GM13976 (cell line): Measurements from ENCODE around the gene MALRD1.

Source experiments
- DNase-seq: peaks from one replicate; pipeline ENCODE4 v3.0.0; 2012; ENCODE audit warnings: low spot score
- CTCF ChIP-seq: IDR thresholded peaks from 2 replicates; pipeline ENCODE4 v1.5.1; 2012; ENCODE audit warnings: borderline replicate concordance, mild to moderate bottlenecking; ENCODE audit not compliant: insufficient read depth; ENCODE audit errors: extremely low read depth, missing control alignments, control extremely low read depth
- in situ Hi-C: fragments of 300-500 bp; cut with MboI; formaldehyde crosslinking; loops from one replicate; pipeline ENCODE4 v1.12.0; 2022; ENCODE audit warnings: low sequenced_read_pairs, mixed read lengths, inconsistent platforms; ENCODE audit not compliant: unreplicated experiment

The MALRD1 gene

GRCh38 chr10:19385846-19386450, 337.3 kb downstream of the MALRD1 start:
- in situ Hi-C loops, result no loop called here
- no peak for DNase-seq
- no peak for TF ChIP-seq CTCF

GRCh38 chr10:19408924-19409323, 360.3 kb downstream of the MALRD1 start:
- no peak for TF ChIP-seq CTCF
- in situ Hi-C loops, result no loop called here
- no peak for DNase-seq

- DNase-seq, result no peak
- in situ Hi-C loops, result no loop called here
- no peak for TF ChIP-seq CTCF
Measured at GRCh38 chr10:19411119-19411518, 362.5 kb downstream of the MALRD1 start.

DNA sequence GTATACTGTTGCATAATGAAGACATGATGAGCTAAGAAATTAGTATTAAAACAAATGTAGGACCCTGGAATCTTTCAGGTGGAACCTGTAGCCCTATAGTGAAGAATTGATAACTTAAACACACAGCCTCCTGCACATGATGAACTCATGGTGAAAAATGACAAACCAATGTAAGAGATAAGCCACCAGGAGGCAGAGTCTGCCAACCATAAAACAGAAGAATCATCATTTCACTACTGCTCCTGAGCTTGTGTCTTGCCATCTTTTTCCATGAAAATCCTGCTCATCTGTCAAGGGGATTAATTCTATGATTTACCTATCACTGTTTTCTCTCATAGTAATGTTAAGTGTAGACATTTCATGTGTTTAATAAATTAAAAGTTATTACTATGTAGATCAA, 363.9 kb downstream of the MALRD1 start:
- in situ Hi-C loops, result no loop called here
- no peak for TF ChIP-seq CTCF
- no peak for DNase-seq

- in situ Hi-C loops, result no loop called here
- no peak for DNase-seq
- TF ChIP-seq CTCF, result no peak
Measured at GRCh38 chr10:19416164-19416563, 367.6 kb downstream of the MALRD1 start.

DNA sequence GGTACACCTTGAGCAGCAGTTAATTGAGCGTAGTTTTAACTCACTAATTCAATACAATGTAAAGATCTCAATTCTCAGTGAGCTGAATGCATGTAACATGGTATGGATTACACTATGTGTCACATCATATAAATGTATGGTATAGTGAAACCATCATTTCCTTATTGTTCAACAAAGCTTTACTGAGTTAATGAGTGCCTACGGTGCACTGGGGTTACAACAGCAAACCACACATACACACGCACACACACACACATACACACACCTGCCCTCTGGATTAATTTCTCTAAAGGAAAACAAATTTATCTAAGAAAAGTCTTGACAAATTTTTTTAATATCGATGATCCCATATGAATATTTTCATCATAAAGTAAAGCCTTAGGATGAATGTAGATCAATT, 369.1 kb downstream of the MALRD1 start:
- in situ Hi-C loops, result no loop called here
- no peak for DNase-seq
- TF ChIP-seq CTCF, result no peak
